ENCODE data around the gene CDK14.

The CDK14 gene

GRCh38 chr7:90842430-90842788 is 246.3 kb downstream of the CDK14 start:
- no peak for DNase-seq (ENCODE audit: low read depth)

DNA sequence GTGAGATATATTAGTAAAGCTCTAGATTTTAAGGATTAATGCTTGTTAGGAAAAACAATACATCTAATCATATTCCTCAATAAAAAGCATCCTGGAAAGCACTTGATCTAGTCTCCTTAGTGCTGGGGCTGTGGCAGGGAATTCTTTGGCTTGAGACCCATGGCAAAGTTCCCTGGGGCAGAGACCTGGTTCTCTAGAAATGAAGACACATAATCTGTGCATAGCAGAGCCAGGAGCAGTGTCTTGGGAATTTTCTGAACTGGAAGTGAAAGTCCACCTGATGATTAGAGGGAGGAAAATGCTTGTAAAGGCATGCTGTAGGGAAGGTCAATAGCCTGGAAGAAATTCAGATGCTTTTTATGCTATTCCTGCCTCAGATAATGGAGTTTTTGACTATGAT is 247.4 kb downstream of the CDK14 start:
- DNase-seq (ENCODE audit: low read depth) = no peak

GRCh38 chr7:90844421-90844820 is 248.3 kb downstream of the CDK14 start:
- no peak for DNase-seq (ENCODE audit: low read depth)

GRCh38 chr7:90846192-90846591 is 250.1 kb downstream of the CDK14 start:
- DNase-seq (ENCODE audit: low read depth) = no peak

- DNase-seq (ENCODE audit: low read depth) = no peak
Measured at GRCh38 chr7:90850066-90850465, 253.9 kb downstream of the CDK14 start.

- DNase-seq (ENCODE audit: low read depth) = no peak
Measured at GRCh38 chr7:90850471-90850870, 254.3 kb downstream of the CDK14 start.

DNA sequence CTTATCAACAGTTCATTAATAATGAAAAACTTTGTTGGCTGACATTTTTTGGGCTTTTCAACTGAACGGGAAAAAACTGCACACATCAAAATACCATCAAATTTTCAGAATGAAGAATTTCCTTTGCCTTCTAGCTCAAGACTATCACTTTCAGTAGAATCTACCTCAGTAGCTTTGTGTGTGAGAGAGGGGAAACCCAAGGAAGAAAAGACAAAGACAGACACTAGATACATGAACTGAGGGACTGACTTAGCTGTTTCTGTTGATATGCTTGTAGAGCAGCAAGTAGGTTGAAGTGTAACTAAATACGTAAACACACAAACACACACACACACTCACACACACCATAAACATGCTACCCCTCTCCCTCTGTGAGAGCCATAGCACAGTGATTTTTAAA is 257.1 kb downstream of the CDK14 start:
- DNase-seq (ENCODE audit: low read depth) = no peak

DNA sequence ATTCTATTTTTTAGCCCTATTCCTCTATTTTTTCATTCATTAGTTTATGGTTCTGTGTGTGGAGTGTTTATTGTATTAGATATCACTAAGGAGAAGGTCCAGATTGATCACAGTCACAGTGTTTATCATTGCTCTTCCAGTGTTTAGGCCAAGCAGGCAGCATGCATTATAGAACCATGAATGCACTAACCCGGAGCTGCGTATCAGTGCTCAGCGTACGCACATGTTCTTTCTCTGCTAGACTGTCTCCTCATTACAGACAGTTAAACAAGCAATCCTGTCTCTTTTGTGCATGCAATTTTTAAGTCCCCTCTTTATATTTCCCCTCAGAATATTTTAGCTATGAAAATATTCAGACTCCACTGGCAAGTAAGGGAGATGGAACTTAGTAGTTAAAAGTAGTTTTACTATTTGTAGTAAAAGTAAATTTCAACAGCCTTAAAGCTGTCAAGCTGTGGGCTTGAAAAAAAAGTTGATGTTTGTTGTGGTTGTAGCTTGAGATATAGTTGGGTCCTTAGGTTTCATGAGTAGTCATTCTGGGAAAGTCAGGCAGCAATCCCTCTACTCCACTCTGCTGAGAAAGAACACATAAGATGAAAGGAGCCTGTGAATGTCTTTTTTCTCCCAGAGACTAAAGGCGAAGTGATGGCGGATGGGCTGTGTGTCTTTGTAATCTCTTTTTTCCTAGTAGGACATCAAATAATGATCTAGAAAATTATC is 260.4 kb downstream of the CDK14 start:
- no peak for DNase-seq (ENCODE audit: low read depth)

DNA sequence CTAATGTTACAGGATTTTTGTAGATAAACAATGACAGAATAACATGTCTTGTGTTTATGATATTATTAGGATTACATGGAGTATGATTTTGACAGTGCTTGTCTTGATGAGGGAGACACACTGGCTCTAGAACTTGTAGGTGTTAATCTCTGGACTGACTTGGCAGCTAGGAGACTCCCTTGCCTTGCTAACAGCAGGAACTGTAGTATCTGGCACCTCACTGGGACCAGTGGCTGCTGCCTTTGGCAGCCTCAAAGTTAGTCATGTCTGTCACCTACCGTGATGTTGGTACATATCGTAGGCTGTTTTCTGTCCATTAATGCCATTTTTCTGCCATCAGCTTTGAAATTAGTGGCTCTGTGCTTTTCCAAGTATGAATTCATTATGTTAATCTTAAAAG is 261.5 kb downstream of the CDK14 start:
- DNase-seq (ENCODE audit: low read depth) = no peak

- no peak for DNase-seq (ENCODE audit: low read depth)
Measured at GRCh38 chr7:90858546-90858945, 262.4 kb downstream of the CDK14 start.

GRCh38 chr7:90859521-90859920 is 263.4 kb downstream of the CDK14 start:
- no peak for DNase-seq (ENCODE audit: low read depth)

- no peak for DNase-seq (ENCODE audit: low read depth)
Measured at GRCh38 chr7:90864088-90864487, 268.0 kb downstream of the CDK14 start.

- no peak for DNase-seq (ENCODE audit: low read depth)
Measured at GRCh38 chr7:90869335-90869734, 273.2 kb downstream of the CDK14 start.

DNA sequence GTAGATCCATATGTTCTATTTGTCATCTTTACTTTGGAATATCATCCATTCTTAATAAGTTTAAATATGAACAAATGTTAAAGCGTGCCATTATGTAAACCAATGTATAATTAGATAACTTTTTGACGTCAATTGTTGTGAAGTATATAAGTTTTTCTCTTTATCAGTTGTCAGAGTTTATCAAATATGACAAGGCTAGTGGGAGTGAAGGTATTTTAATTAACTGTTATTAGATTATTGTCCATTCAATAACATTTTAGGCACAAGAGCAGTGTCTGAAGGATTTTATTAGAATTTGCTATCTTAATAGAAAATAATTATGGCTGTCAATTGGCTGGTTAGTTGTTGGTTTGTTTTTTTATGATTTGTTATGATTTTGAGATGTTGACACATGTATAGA is 280.6 kb downstream of the CDK14 start:
- no peak for DNase-seq (ENCODE audit: low read depth)

- DNase-seq (ENCODE audit: low read depth) = no peak
Measured at GRCh38 chr7:90877201-90877600, 281.1 kb downstream of the CDK14 start.

GRCh38 chr7:90879924-90880323 is 283.8 kb downstream of the CDK14 start:
- no peak for DNase-seq (ENCODE audit: low read depth)

- DNase-seq (ENCODE audit: low read depth) = no peak
Measured at GRCh38 chr7:90886416-90886815, 290.3 kb downstream of the CDK14 start.

- no peak for DNase-seq (ENCODE audit: low read depth)
Measured at GRCh38 chr7:90889210-90889609, 293.1 kb downstream of the CDK14 start.

DNA sequence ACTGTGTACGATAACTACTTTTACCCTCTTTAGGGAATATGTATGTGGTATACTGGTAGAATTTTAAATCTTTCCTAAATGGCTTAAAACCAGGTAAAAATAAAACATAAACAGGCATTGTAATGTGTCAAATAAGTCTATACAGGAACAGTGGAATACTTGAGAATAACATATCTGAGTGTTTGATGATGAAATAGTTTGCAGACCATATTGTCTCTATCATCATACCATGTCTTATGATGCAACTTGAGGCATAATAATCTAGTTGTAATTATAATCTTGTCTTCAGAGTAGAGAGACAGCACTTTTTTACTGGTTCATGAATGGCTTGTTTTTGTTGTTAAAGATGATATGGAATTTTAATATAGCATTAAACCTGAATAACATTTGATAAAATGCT is 293.5 kb downstream of the CDK14 start:
- no peak for DNase-seq (ENCODE audit: low read depth)

DNA sequence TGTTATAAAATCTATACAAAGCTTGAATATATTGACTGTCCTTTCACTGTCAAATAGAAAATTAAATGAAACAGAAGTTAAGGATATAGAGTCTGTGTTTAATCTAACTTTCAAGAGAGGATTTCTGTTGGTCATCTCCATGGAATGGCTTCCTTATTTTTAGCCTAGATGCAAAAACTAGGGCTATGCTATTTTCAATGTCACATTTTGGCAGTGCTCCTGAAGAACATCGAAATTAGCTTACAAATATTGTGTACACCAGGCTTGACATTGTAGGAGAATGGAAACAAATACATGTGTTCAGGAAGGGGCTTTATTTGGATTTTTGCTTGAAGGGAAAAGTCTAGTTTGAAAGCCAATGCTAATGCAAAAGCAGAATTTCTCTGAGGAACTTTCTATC is 295.4 kb downstream of the CDK14 start:
- no peak for DNase-seq (ENCODE audit: low read depth)

DNA sequence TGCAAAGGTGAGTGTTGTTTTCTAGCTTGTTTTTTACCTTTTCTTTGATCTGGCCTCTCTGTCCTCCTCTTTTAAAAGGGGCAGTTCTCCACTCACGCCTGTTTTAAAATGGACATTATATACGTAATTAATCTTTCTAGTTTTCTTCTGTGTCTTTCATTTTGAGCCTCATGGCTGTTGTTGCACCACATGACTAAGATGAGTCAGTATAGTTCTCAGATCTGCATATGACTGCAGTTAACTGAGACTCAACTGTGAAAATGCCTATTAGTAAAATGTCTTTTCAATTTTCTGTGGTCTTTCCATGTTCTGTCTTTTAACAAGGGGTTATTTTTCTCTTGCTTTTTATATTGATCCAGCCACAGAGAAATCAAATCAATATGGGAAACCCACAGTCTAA is 296.1 kb downstream of the CDK14 start:
- DNase-seq (ENCODE audit: low read depth) = no peak

DNA sequence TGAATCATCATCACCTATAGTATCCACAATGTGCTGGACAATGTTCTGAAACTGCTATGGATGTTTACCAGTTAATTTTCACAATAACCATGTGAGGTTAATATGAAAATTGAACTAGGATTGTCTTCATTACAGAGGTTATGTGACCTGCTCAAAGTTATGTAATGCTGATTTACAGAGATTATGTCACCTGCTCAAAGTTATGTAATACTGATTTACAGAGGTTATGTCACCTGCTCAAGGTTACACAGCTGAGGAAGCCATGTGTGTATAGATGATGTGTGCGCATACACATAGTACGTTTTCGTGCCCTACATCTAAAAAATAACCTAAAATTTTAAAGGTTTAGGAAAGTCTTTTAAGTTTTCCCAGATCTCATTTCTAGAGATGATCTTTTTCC is 298.0 kb downstream of the CDK14 start:
- no peak for DNase-seq (ENCODE audit: low read depth)

DNA sequence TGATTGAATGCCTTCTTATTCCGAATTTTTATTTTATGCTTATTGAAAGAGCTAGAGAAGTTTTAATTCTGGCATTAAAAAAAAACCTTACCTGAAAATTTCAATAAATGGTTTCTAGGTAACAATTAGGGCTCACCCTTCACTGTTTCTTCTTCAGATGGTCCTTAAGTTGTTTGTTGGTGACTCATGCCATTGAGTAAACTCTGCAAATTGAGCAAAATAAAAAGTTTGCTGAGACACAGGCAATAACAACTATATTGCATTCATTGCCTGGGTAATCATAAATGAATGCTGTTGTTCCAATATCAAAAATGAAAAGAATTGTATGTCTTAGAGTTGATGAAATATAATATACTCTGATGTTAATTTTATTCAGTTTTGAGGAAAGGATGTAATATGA is 300.3 kb downstream of the CDK14 start:
- DNase-seq (ENCODE audit: low read depth) = no peak

- DNase-seq (ENCODE audit: low read depth) = no peak
Measured at GRCh38 chr7:90897961-90898469, 301.9 kb downstream of the CDK14 start.

Measured in activated T-helper 9 cell treated with anti-CD3 and anti-CD28 coated beads, Interleukin-2, amount 50 U/mL, for 16 hours (primary cell).